Right forelimb (tissue), 1 donor: ENCODE data around the gene CRLF2.
"Not testable (repeated sequence)": the region's sequence is repeated elsewhere in the genome, so short reads cannot be mapped to it uniquely, and the experiment has no call there.

Experiments
- DNase-seq: peaks from one replicate; pipeline ENCODE4 v3.0.0-alpha.2; 2018

Gene CRLF2

GRCh38 chrX:1210844-1211243, 1.6 kb downstream of the CRLF2 start:
- DNase-seq: no peak

GRCh38 chrX:1207496-1208025, 4.9 kb downstream of the CRLF2 start:
- no peak for DNase-seq

- DNase-seq: peak; percentile 78
Measured at GRCh38 chrX:1205681-1206611, 6.5 kb downstream of the CRLF2 start.

GRCh38 chrX:1202251-1202650, 10.2 kb downstream of the CRLF2 start:
- DNase-seq: no peak

- DNase-seq: no peak
Measured at GRCh38 chrX:1196436-1196835, 16.0 kb downstream of the CRLF2 start.

GRCh38 chrX:1192196-1192595, 20.3 kb downstream of the CRLF2 start:
- not testable (repeated sequence) for DNase-seq

GRCh38 chrX:1190596-1191145, 21.8 kb downstream of the CRLF2 start:
- DNase-seq: no peak

- DNase-seq: no peak
Measured at GRCh38 chrX:1185561-1185960, 26.9 kb downstream of the CRLF2 start.

GRCh38 chrX:1182211-1182610, 30.2 kb downstream of the CRLF2 start:
- DNase-seq: no peak

GRCh38 chrX:1181661-1182060, 30.8 kb downstream of the CRLF2 start:
- not testable (repeated sequence) for DNase-seq

- no peak for DNase-seq
Measured at GRCh38 chrX:1181170-1181569, 31.3 kb downstream of the CRLF2 start.

- DNase-seq: peak; percentile 74
Measured at GRCh38 chrX:1178580-1179057, 33.8 kb downstream of the CRLF2 start.

GRCh38 chrX:1176531-1177320, 35.7 kb downstream of the CRLF2 start:
- not testable (repeated sequence) for DNase-seq

- not testable (repeated sequence) for DNase-seq
Measured at GRCh38 chrX:1174609-1175545, 37.6 kb downstream of the CRLF2 start.

GRCh38 chrX:1173435-1173834, 39.0 kb downstream of the CRLF2 start:
- DNase-seq: not testable (repeated sequence)

- DNase-seq: no peak
Measured at GRCh38 chrX:1172496-1172895, 40.0 kb downstream of the CRLF2 start.

GRCh38 chrX:1171915-1172314, 40.5 kb downstream of the CRLF2 start:
- not testable (repeated sequence) for DNase-seq

- no peak for DNase-seq
Measured at GRCh38 chrX:1170243-1170642, 42.2 kb downstream of the CRLF2 start.

GRCh38 chrX:1169189-1169588, 43.3 kb downstream of the CRLF2 start:
- no peak for DNase-seq

- no peak for DNase-seq
Measured at GRCh38 chrX:1167918-1168481, 44.4 kb downstream of the CRLF2 start.

- DNase-seq: no peak
Measured at GRCh38 chrX:1167466-1167865, 45.0 kb downstream of the CRLF2 start.
